ENCODE measurements around the gene RFC2.

DNA sequence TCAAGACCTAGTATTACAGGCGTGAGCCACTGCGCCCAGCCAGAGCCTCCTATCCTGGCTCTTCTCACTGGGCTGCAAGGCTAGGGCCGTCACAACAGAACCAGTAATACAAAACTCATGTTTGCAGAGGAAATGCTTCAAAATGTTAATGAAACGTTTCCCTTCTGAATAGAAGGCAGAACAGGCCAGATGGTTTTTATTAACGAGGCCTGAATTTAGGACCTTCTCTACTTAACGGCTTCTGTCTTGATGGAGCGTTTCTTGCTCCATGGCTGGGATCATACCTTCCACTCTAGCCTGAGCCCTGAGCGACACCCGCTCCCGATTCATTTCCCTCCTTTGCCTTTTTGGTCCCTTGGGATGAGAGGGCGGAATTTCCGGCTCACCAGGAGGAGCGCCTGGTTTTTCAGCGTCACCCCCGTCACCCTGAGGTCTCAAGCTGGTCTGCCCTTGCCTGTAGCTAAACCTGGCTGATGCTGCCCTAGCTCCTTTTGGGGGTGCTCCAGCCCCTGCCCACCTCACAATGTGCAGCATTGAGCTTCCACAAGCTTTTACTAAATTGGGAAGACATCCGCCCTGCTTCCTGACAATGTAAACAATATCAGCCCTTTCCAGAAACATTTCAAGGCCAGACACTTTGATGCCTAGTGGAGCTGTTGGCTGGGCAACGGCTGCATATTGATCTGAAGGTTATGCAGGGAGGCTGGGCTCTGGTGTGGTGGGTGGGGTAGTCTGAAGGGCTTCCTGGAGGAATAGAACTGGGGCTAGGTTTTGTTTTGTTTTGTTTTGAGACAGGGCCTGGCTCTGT is 40.2 kb upstream of the RFC2 start:
- TF ChIP-seq, protein P1, sequence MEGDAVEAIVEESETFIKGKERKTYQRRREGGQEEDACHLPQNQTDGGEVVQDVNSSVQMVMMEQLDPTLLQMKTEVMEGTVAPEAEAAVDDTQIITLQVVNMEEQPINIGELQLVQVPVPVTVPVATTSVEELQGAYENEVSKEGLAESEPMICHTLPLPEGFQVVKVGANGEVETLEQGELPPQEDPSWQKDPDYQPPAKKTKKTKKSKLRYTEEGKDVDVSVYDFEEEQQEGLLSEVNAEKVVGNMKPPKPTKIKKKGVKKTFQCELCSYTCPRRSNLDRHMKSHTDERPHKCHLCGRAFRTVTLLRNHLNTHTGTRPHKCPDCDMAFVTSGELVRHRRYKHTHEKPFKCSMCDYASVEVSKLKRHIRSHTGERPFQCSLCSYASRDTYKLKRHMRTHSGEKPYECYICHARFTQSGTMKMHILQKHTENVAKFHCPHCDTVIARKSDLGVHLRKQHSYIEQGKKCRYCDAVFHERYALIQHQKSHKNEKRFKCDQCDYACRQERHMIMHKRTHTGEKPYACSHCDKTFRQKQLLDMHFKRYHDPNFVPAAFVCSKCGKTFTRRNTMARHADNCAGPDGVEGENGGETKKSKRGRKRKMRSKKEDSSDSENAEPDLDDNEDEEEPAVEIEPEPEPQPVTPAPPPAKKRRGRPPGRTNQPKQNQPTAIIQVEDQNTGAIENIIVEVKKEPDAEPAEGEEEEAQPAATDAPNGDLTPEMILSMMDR (IDR thresholded peaks at IDR 0.05): no peak
- no peak for TF ChIP-seq POLR2A (IDR thresholded peaks at IDR 0.05)

Data from right lobe of liver (tissue), 4 donors.